Prostate gland (tissue), 2 donors: ENCODE data around the gene MTA1. TPM values are rescaled to one million over a fixed set of nuclear protein-coding genes. Genes with fewer than 3 reads are reported as not detected.

Experiments
- DNase-seq: peaks from one replicate; pipeline ENCODE4 v3.0.0-alpha.2; 2019; ENCODE audit warnings: low spot score
- H3K27ac ChIP-seq, 2 donors: fragments of 200-600 bp; sonication (generic); 2 replicates each; pipeline ENCODE4 v1.5.1; 2017 to 2019
- H3K27me3 ChIP-seq: fragments of 200-600 bp; sonication (generic); replicated peaks from 2 replicates; pipeline ENCODE4 v1.5.1; 2019; ENCODE audit not compliant: insufficient read depth
- H3K36me3 ChIP-seq, 2 donors: fragments of 200-600 bp; sonication (generic); 1 replicate in 1 of 2; 2 replicates in 1 of 2; pipeline versions ENCODE4 v1.5.1 to v1.8.1; 2017 to 2019
- H3K4me1 ChIP-seq: fragments of 200-600 bp; sonication (generic); replicated peaks from 2 replicates; pipeline ENCODE4 v1.5.1; 2019
- H3K4me3 ChIP-seq, 2 donors: fragments of 200-600 bp; sonication (generic); 2 replicates each; pipeline ENCODE4 v1.5.1; 2017 to 2019
- H3K9me3 ChIP-seq: fragments of 200-600 bp; sonication (generic); 2 replicates; pipeline ENCODE4 v1.5.1; 2017
- POLR2A ChIP-seq: fragments of 450-650 bp; IDR thresholded peaks from one replicate; pipeline ENCODE4 v1.6.1; 2016; ENCODE audit warnings: antibody characterized with exemption, mild to moderate bottlenecking
- POLR2AphosphoS5 ChIP-seq: sonication (generic); formaldehyde crosslinking; IDR thresholded peaks from one replicate; pipeline ENCODE4 v1.6.1; 2017; ENCODE audit warnings: antibody characterized with exemption
- WGBS: methylation state at CpG from one replicate; pipeline ENCODE4 v1.1.5; 2018; 5-methylcytosine and 5-hydroxymethylcytosine counted together
- intact Hi-C: fragments of 100-400 bp; cut with DNase I; formaldehyde crosslinking; loops from one replicate; pipeline ENCODE4 v1.14.2; 2022
- total RNA-seq, 2 donors: library from RNA; depleted of rRNA; stranded (reverse); fragments of >200 nt; gene quantifications; one replicate each; pipeline ENCODE4 v1.1.0, GENCODE V29; 2016
- TF ChIP-seq, protein P1 (sequence below), 4 experiments: fragments of 200-600 bp in 2 of 4; fragments of 450-650 bp in 2 of 4; sonication (generic) in 2 of 4; IDR thresholded peaks; 1 replicate in 3 of 4; 2 replicates in 1 of 4; pipeline ENCODE4 v1.5.1; 2016 to 2019; ENCODE audit warnings: antibody characterized with exemption in 4 of 4, mild to moderate bottlenecking in 2 of 4, moderate library complexity in 2 of 4

Gene MTA1
- total RNA-seq, 2 donors from 2014 or later = 58.9 to 155 TPM

GRCh38 chr14:105446971-105447370 lies 27.3 kb downstream of the MTA1 start:
- Histone ChIP-seq H3K4me3 (no peak overlapping the region), H3K27me3 (no peaks in the 10 kb centered on the region), H3K9me3 (no peaks in the 10 kb centered on the region), H3K4me1 (no peaks in the 10 kb centered on the region), H3K27ac (no peak overlapping the region), H3K36me3 (peaks cover 4 to 7% of the 10 kb centered on the region in 2 donors)
- TF ChIP-seq POLR2AphosphoS5 (no peak), POLR2A (no peak)
- TF ChIP-seq, protein P1, sequence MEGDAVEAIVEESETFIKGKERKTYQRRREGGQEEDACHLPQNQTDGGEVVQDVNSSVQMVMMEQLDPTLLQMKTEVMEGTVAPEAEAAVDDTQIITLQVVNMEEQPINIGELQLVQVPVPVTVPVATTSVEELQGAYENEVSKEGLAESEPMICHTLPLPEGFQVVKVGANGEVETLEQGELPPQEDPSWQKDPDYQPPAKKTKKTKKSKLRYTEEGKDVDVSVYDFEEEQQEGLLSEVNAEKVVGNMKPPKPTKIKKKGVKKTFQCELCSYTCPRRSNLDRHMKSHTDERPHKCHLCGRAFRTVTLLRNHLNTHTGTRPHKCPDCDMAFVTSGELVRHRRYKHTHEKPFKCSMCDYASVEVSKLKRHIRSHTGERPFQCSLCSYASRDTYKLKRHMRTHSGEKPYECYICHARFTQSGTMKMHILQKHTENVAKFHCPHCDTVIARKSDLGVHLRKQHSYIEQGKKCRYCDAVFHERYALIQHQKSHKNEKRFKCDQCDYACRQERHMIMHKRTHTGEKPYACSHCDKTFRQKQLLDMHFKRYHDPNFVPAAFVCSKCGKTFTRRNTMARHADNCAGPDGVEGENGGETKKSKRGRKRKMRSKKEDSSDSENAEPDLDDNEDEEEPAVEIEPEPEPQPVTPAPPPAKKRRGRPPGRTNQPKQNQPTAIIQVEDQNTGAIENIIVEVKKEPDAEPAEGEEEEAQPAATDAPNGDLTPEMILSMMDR (IDR thresholded peaks at IDR 0.05) = no peak
- DNase-seq = no peak
- WGBS = 79% methylated on average over 14 of the region's 14 CpGs
- intact Hi-C loops = loop anchor here (5.0 kb wide), 1 partner anchor 45 kb away; the partner anchor contains the start of gene TEDC1

- no peaks in the 10 kb centered on the region for H3K27me3 ChIP-seq
- H3K4me3 ChIP-seq = no peak overlapping the region
- intact Hi-C loops = loop anchor here (5.0 kb wide), 1 partner anchor 44 kb away; the partner anchor contains the start of gene TEDC1
- no peak for TF ChIP-seq POLR2A
- TF ChIP-seq, protein P1 (IDR thresholded peaks at IDR 0.05) = no peak
- TF ChIP-seq POLR2AphosphoS5 = no peak
- no peaks in the 10 kb centered on the region for H3K4me1 ChIP-seq
- no peak overlapping the region for H3K27ac ChIP-seq
- WGBS = 82% methylated on average over 28 of the region's 31 CpGs
- DNase-seq = no peak
- no peaks in the 10 kb centered on the region for H3K9me3 ChIP-seq
- H3K36me3 ChIP-seq = peaks cover 4 to 7% of the 10 kb centered on the region in 2 donors
Measured at GRCh38 chr14:105447651-105448640, 28.3 kb downstream of the MTA1 start.

DNA sequence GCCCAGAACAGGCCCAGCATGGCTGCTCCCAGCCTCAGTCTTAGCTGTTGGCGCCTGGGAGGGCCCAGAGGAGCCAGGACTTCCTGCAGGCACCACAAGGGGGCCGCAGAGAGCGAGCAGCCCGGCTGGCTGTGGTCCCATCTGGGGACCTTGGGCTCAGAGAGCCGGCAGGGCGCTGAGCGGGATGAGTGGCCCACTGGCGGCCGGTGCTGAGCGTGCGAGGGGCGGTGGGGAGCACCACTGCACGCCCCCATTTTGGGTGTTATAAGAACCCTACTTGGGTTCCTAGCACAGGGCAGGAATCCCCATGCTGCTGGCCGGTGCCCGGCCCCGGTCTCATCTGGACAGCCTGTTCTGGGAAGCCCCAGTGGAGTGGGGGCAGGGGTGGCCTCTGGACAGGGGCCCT lies 29.1 kb downstream of the MTA1 start:
- TF ChIP-seq, protein P1 (IDR thresholded peaks at IDR 0.05) = peak; percentile 76 to 90 (median 82)
- TF ChIP-seq POLR2A = no peak
- peak; percentile 31 for TF ChIP-seq POLR2AphosphoS5
- H3K4me3 ChIP-seq = no peak overlapping the region
- peak; percentile 47 for DNase-seq
- no peaks in the 10 kb centered on the region for H3K4me1 ChIP-seq
- H3K9me3 ChIP-seq = no peaks in the 10 kb centered on the region
- intact Hi-C loops = loop anchor here (5.0 kb wide), 1 partner anchor 44 kb away; the partner anchor contains the start of gene TEDC1
- H3K27ac ChIP-seq = no peak overlapping the region
- peaks cover 4 to 7% of the 10 kb centered on the region in 2 donors for H3K36me3 ChIP-seq
- WGBS = 33% methylated on average over 15 of the region's 16 CpGs
- H3K27me3 ChIP-seq = no peaks in the 10 kb centered on the region

DNA sequence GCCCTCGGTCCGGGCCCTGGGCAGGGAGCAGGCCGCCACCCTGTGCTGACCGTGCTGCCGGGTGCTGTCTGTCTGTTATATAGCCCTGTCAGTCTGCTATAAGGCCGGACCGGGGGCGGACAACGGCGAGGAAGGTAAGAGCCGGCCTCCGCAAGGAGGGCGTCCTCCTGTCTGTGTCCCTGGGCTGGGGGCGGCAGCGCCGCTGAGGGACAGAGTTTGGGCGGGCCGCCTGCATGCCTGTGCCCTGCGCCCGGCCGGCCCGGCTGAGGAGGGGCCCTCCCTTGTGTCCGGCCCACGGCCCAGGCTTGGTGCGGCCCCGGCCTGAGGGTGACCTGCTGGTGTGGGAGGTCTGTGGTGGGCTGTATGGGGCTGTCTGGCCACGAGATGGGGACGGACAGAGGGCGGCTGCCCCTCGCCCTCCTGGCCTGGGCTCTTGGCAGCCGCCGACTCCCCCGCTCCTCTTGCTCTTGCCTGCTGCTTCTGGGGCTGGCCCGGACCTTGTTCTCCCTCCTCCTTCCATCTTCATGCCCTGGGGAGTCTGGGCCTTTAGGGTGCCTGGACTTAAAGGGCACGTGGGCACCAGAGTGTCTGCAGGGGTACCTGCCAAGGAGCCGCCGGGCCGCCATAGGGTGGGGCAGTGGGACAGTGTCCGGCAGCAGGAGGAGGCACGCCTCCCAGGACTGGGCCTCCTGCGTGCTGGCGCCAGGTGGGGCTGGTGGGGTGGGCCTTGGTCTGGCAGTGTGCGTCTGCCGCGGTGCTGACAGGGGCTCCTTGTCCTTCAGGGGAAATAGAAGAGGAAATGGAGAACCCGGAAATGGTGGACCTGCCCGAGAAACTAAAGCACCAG lies 29.9 kb downstream of the MTA1 start:
- Histone ChIP-seq H3K4me3 (no peak overlapping the region), H3K27ac (no peak overlapping the region), H3K36me3 (peaks cover 4 to 7% of the 10 kb centered on the region in 2 donors), H3K9me3 (no peaks in the 10 kb centered on the region), H3K27me3 (no peaks in the 10 kb centered on the region), H3K4me1 (no peaks in the 10 kb centered on the region)
- intact Hi-C loops = loop anchor here (5.0 kb wide), 1 partner anchor 43 kb away; the partner anchor contains the start of gene TEDC1
- WGBS = 93% methylated on average over 31 of the region's 47 CpGs
- no peak for DNase-seq
- TF ChIP-seq, protein P1 (IDR thresholded peaks at IDR 0.05) = no peak
- TF ChIP-seq POLR2AphosphoS5 = no peak
- TF ChIP-seq POLR2A = no peak
